ENCODE data around the gene ZBED1.

DNA sequence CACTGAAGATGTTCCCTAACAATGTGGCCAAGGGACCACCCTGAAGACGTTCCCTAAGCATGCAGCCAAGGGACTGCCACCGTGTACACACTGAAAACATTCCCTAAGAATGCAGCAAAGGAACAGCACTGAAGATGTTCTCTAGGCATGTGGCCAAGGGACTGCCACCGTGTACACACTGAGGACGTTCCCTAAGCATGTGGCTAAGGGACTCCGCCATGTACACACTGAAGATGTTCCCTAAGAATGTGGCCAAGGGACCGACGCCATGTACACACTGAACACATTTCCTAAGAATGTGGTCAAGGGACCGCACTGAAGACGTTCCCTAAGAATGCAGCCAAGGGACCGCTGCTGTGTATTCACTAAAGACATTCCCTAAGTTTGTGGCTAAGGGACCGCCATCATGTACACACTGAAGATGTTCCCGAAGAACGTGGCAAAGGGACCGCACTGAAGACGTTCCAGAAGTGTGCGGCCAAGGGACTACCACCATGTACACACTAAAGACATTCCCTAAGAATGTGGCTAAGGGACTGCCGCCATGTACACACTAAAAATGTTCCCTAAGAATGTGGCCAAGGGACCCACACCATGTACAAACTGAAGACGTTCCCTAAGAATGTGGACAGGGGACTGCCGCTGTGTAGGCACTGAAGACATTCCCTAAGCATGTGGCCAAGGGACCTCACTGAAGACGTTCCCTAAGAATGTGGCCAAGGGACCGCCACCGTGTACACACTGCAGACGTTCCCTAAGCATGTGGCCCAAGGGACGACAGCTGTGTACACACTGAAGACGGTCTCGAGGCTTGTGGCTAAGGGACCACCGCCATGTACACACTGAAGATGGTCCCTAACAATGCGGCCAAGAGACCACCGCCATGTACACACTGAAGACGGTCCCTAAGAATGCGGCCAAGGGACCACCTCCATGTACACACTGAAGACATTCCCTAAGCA, 54.8 kb downstream of the ZBED1 start:
- TF ChIP-seq YY1 (IDR thresholded peaks at IDR 0.05; ENCODE audit: insufficient read depth, insufficient read length) = no peak
- TF ChIP-seq SUZ12 (IDR thresholded peaks at IDR 0.05; ENCODE audit: extremely low read depth, insufficient read depth, insufficient read length) = no peak
- TF ChIP-seq ZNF274 (IDR thresholded peaks at IDR 0.05; ENCODE audit: low read depth, low read length) = no peak
